GM12878 (cell line): Measurements from ENCODE around the gene TMCC2. TPM values are rescaled to one million over a fixed set of nuclear protein-coding genes. Genes with fewer than 3 reads are reported as not detected.

ENCODE experiments used
- ATAC-seq: fragments of 200-7000 bp; cut with Tn5 transposase; 3 replicates; pipeline ENCODE4 v1.9.1; 2020; ENCODE audit warnings: mild to moderate bottlenecking, moderate library complexity
- BruUV-seq: library from RNA; stranded (reverse); fragments of 400-500 nt; replicated peaks from 2 replicates; lab custom pipeline; 2021; lab: Mats Ljungman, UMichigan
- CTCF ChIA-PET: fragments of 300-600 bp; sonication (Branson Sonifier 250); formaldehyde crosslinking; extraction: SDS; loops from one replicate; lab custom pipeline; 2021; ENCODE audit warnings: inconsistent platforms; lab: Yijun Ruan, JAX
- POLR2A ChIA-PET: fragments of 350-600 bp; formaldehyde crosslinking; extraction: SDS; loops from one replicate; lab custom pipeline; 2021; ENCODE audit warnings: inconsistent platforms; lab: Charles Lee
- RAD21 ChIA-PET: fragments of 300-600 bp; sonication (Branson Sonifier 250); formaldehyde crosslinking; loops from one replicate; lab custom pipeline; 2023; ENCODE audit warnings: antibody characterized with exemption; ENCODE audit not compliant: unreplicated experiment; lab: Charles Lee
- SMC1A ChIA-PET: fragments of 300-600 bp; sonication (Branson Sonifier 250); formaldehyde crosslinking; loops from one replicate; lab custom pipeline; 2023; ENCODE audit not compliant: unreplicated experiment, uncharacterized antibody; lab: Charles Lee
- DNase-seq: peaks from one replicate; pipeline ENCODE4 v3.0.0-alpha.2; 2011; ENCODE audit warnings: low read depth, low spot score
- FAIRE-seq: peaks from 3 replicates; lab custom pipeline; 2011; peaks lifted over from hg19 to GRCh38; lab: Jason Lieb, UNC
- H2AFZ ChIP-seq: 2 replicates; pipeline ENCODE4 v1.6.0; 2011; ENCODE audit warnings: low read depth, low read length, control low read depth; ENCODE audit not compliant: control insufficient read depth
- H3K27ac ChIP-seq: 2 replicates; pipeline ENCODE4 v1.5.1; 2011; ENCODE audit warnings: control low read depth; ENCODE audit not compliant: control insufficient read depth, insufficient read depth
- H3K27me3 ChIP-seq, 2 experiments: replicated peaks in 1 of 2; 2 replicates each; pipeline versions ENCODE4 v1.6.0 to v1.6.1; 2011; ENCODE audit warnings: low read length in 1 of 2; ENCODE audit not compliant: control insufficient read depth in 2 of 2, insufficient read depth in 2 of 2
- H3K36me3 ChIP-seq, 2 experiments: 2 replicates each; pipeline ENCODE4 v1.5.1; 2011; ENCODE audit warnings: low read length in 1 of 2; ENCODE audit not compliant: control insufficient read depth in 2 of 2, insufficient read depth in 2 of 2
- H3K4me1 ChIP-seq: 2 replicates; pipeline ENCODE4 v1.6.1; 2011; ENCODE audit warnings: mild to moderate bottlenecking, low read length, moderate library complexity, mixed read lengths; ENCODE audit not compliant: control insufficient read depth, insufficient read depth
- H3K4me2 ChIP-seq: 2 replicates; pipeline ENCODE4 v1.6.0; 2011; ENCODE audit warnings: control low read depth; ENCODE audit not compliant: control insufficient read depth, insufficient read depth
- H3K4me3 ChIP-seq: fragments of 200-600 bp; sonication (generic); 2 replicates; pipeline ENCODE4 v1.5.1; 2016
- H3K79me2 ChIP-seq: 2 replicates; pipeline ENCODE4 v1.6.0; 2011; ENCODE audit warnings: low read length; ENCODE audit not compliant: control insufficient read depth, insufficient read depth
- H3K9ac ChIP-seq: 2 replicates; pipeline ENCODE4 v1.8.0; 2011; ENCODE audit warnings: low read length, control low read depth, mixed read lengths; ENCODE audit not compliant: control insufficient read depth, insufficient read depth
- H3K9me3 ChIP-seq: replicated peaks from 3 replicates; pipeline ENCODE4 v1.5.1; 2011; ENCODE audit warnings: mild to moderate bottlenecking, low read length; ENCODE audit not compliant: control insufficient read depth, insufficient read depth
- H4K20me1 ChIP-seq: 2 replicates; pipeline ENCODE4 v1.6.0; 2011; ENCODE audit not compliant: control insufficient read depth, insufficient read depth
- ASH2L ChIP-seq: fragments of 300-600, 200-600 bp; sonication (generic); IDR thresholded peaks from 2 replicates; pipeline ENCODE4 v1.6.1; 2017; ENCODE audit warnings: low read depth, mild to moderate bottlenecking, borderline replicate concordance
- MEF2B ChIP-seq: fragments of 450-650 bp; IDR thresholded peaks from 2 replicates; pipeline ENCODE4 v1.6.1; 2018; ENCODE audit warnings: mild to moderate bottlenecking, moderate library complexity; ENCODE audit not compliant: partially characterized antibody, poor library complexity, severe bottlenecking
- YY1 ChIP-seq: IDR thresholded peaks from 2 replicates; pipeline ENCODE4 v1.6.1; 2011; ENCODE audit warnings: low read depth, mild to moderate bottlenecking, low read length
- ZNF217 ChIP-seq: fragments of 450-650 bp; IDR thresholded peaks from 2 replicates; pipeline ENCODE4 v1.6.1; 2017; ENCODE audit warnings: antibody characterized with exemption, mild to moderate bottlenecking
- ZZZ3 ChIP-seq: IDR thresholded peaks from 2 replicates; pipeline ENCODE4 v1.6.1; 2011; ENCODE audit warnings: low read depth; ENCODE audit not compliant: control insufficient read depth, insufficient read length
- WGBS: methylation state at CpG from one replicate; pipeline ENCODE4 v1.1.6; 2016; ENCODE audit warnings: low lambda C conversion rate; ENCODE audit not compliant: insufficient replicate concordance, insufficient coverage; ENCODE audit errors: missing lambda C conversion rate; 5-methylcytosine and 5-hydroxymethylcytosine counted together
- in situ Hi-C: fragments of 300-500 bp; cut with MboI; formaldehyde crosslinking; loops from 9 replicates; pipeline ENCODE4 v1.14.3; 2018; ENCODE audit warnings: mixed read lengths
- intact Hi-C: fragments of 100-400 bp; cut with micrococcal nuclease; formaldehyde crosslinking; loops from one replicate; pipeline ENCODE4 v1.14.2; 2022; ENCODE audit not compliant: unreplicated experiment
- polyA plus RNA-seq, 11 experiments: library from polyadenylated mRNA; depleted of rRNA in 4 of 11; unstranded in 6 of 11; stranded (reverse) in 5 of 11; fragments of >200 nt; fragmentation: Nextera tagmentation in 4 of 11; fragmentation: Illumina TruSeq in 1 of 11; extraction: Ambion mirVana in 4 of 11; extraction: Trizol in 1 of 11; gene quantifications; 1 replicate in 1 of 11; 2 replicates in 10 of 11; pipeline versions ENCODE4 v1.2.1 to v1.2.3, GENCODE V29; 2011 to 2016; ENCODE audit warnings: inconsistent platforms in 2 of 11, missing spikeins in 2 of 11, low read depth in 1 of 11
- total RNA-seq, 4 experiments: library from RNA; depleted of rRNA in 3 of 4; stranded (reverse); fragments of >200 nt in 3 of 4; fragmentation: Illumina TruSeq in 1 of 4; extraction: Trizol in 1 of 4; gene quantifications; 2 replicates each; pipeline versions ENCODE4 v1.2.1 to v1.2.3, GENCODE V29; 2013 to 2021
- TF ChIP-seq, protein P1 (sequence below): fragments of 450-650 bp; formaldehyde crosslinking; IDR thresholded peaks from 2 replicates; pipeline ENCODE4 v1.4.0; 2020; ENCODE audit warnings: mild to moderate bottlenecking, moderate library complexity

TMCC2 gene
- total and polyA plus RNA-seq, 10 of the 15 experiments (the other 5 are each of a cell fraction or from before 2014, with no cell fraction given), result 0.06 to 2.3 (median 0.76) TPM

DNA sequence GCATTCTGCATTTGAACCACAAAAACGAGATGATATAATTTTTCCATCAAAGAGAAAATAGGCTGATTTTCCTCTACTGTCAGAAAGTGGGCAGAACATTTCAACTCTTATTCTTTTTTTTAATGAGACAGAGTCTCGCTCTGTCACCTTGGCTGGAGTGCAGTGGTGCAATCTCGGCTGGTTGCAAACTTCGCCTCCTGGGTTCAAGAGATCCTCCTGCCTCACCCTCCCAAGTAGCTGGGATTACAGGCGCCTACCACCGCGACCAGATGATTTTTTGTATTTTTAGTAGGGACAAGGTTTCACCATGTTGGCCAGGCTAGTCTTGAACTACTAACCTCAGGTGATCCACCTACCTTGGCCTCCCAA is 27.8 kb upstream of the TMCC2 start:
- FAIRE-seq (no peak), DNase-seq (no peak), ATAC-seq (no peak)
- H2AFZ ChIP-seq, result no peak overlapping the region
- no peak overlapping the region for H3K4me3 ChIP-seq
- no peak overlapping the region for H3K9ac ChIP-seq
- no peaks in the 10 kb centered on the region for H3K27me3 ChIP-seq
- H3K79me2 ChIP-seq, result no peaks in the 10 kb centered on the region
- TF ChIP-seq ASH2L (no peak), ZNF217 (no peak)
- no TSS peak for BruUV-seq
- intact Hi-C loops, result no loop called here
- 79% methylated on average over 7 of the region's 7 CpGs for WGBS
- ChIA-PET POLR2A (no interaction called here), CTCF (interaction anchor here (0.7 to 2.9 kb wide), 7 partner anchors 11 to 138 kb away, joined by 3 to 19 read pairs (median 5); partner anchors contain the start of gene TMCC2), SMC1A (interaction anchor here (0.6 to 1.8 kb wide), 12 partner anchors 10 to 77 kb away, joined by 3 to 8 read pairs (median 3); no protein-coding TSS in a partner anchor), RAD21 (interaction anchor here (1.0 to 2.1 kb wide), 4 partner anchors 29 to 211 kb away, joined by 3 to 7 read pairs (median 4); no protein-coding TSS in a partner anchor)
- H3K36me3 ChIP-seq, result no peaks in the 10 kb centered on the region
- in situ Hi-C loops, result no loop called here
- no peaks in the 10 kb centered on the region; the same call in 1 of the 2 replicates for H4K20me1 ChIP-seq
- no peak overlapping the region for H3K27ac ChIP-seq
- H3K9me3 ChIP-seq, result no peaks in the 10 kb centered on the region
- H3K4me1 ChIP-seq, result peaks cover 3% of the 10 kb centered on the region; the same call in 1 of the 2 replicates
- H3K4me2 ChIP-seq, result no peak overlapping the region

DNA sequence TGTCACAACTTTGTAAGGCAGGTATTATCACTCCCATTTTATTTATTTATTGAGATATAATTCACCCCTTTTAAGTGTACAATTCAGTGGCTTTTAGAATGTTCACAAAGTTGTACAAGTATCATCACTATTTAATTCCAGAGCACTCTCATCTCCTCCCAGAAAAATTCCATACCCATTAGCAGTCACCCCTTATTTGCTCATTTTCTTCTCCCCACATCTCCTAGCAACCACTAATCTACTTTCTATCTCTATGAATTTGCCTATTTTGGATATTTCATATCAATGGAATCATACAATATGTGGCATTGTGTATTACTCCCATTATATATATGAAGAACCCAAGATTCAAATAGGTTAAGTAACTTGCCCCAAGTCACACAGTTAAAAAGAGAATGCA is 23.2 kb upstream of the TMCC2 start:
- H3K9me3 ChIP-seq, result no peaks in the 10 kb centered on the region
- H3K4me1 ChIP-seq, result peaks cover 3% of the 10 kb centered on the region; the same call in 1 of the 2 replicates
- H3K36me3 ChIP-seq, result no peaks in the 10 kb centered on the region
- in situ Hi-C loops (no loop called here), intact Hi-C loops (no loop called here)
- ChIA-PET POLR2A (no interaction called here), RAD21 (no interaction called here), SMC1A (interaction anchor here (2.0 kb wide), 1 partner anchor 19 kb away, joined by 6 read pairs; no protein-coding TSS in a partner anchor), CTCF (interaction anchor here (1.3 to 1.7 kb wide), 2 partner anchors 26 to 51 kb away, joined by 3 to 4 read pairs; no protein-coding TSS in a partner anchor)
- ATAC-seq (no peak), FAIRE-seq (no peak), DNase-seq (no peak)
- no peak overlapping the region for H3K4me2 ChIP-seq
- H3K79me2 ChIP-seq, result no peaks in the 10 kb centered on the region
- H3K4me3 ChIP-seq, result no peak overlapping the region
- TF ChIP-seq YY1, result no peak
- TF ChIP-seq ZZZ3, result no peak
- TF ChIP-seq, protein P1, sequence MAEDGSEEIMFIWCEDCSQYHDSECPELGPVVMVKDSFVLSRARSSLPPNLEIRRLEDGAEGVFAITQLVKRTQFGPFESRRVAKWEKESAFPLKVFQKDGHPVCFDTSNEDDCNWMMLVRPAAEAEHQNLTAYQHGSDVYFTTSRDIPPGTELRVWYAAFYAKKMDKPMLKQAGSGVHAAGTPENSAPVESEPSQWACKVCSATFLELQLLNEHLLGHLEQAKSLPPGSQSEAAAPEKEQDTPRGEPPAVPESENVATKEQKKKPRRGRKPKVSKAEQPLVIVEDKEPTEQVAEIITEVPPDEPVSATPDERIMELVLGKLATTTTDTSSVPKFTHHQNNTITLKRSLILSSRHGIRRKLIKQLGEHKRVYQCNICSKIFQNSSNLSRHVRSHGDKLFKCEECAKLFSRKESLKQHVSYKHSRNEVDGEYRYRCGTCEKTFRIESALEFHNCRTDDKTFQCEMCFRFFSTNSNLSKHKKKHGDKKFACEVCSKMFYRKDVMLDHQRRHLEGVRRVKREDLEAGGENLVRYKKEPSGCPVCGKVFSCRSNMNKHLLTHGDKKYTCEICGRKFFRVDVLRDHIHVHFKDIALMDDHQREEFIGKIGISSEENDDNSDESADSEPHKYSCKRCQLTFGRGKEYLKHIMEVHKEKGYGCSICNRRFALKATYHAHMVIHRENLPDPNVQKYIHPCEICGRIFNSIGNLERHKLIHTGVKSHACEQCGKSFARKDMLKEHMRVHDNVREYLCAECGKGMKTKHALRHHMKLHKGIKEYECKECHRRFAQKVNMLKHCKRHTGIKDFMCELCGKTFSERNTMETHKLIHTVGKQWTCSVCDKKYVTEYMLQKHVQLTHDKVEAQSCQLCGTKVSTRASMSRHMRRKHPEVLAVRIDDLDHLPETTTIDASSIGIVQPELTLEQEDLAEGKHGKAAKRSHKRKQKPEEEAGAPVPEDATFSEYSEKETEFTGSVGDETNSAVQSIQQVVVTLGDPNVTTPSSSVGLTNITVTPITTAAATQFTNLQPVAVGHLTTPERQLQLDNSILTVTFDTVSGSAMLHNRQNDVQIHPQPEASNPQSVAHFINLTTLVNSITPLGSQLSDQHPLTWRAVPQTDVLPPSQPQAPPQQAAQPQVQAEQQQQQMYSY, result no peak
- no peak for TF ChIP-seq MEF2B
- H3K9ac ChIP-seq, result no peak overlapping the region
- no peak overlapping the region for H2AFZ ChIP-seq
- no peaks in the 10 kb centered on the region for H3K27me3 ChIP-seq
- BruUV-seq, result no TSS peak
- no peak overlapping the region for H3K27ac ChIP-seq
- no peaks in the 10 kb centered on the region; the same call in 1 of the 2 replicates for H4K20me1 ChIP-seq
